Mesenteric fat pad (tissue), 1 donor: Measurements from ENCODE around the gene CCNF. TPM values are rescaled to one million over a fixed set of nuclear protein-coding genes. Genes with fewer than 3 reads are reported as not detected.

ENCODE experiments used
- DNase-seq: peaks from one replicate; pipeline ENCODE4 v3.0.0-alpha.2; 2020; ENCODE audit warnings: low spot score
- microRNA-seq: library from miRNA; unstranded; fragments of <30 nt; microRNA quantifications from one replicate; pipeline ENCODE4 v1.2.0, GENCODE V29; 2020; ENCODE audit warnings: borderline number of aligned reads
- total RNA-seq: library from RNA; stranded (reverse); fragmentation: NEBNext Ultra II Directional; extraction: Animal tissue kit (Norgen Biotek cat#: 25700); gene quantifications from one replicate; pipeline ENCODE4 v1.2.1, GENCODE V29; 2021
- donor health status: DM: yes; HTN: yes; CAD: no.

The CCNF gene
- total RNA-seq, 1 donor from 2014 or later, result 3.9 TPM

GRCh38 chr16:2500918-2501750 lies 71.9 kb downstream of the CCNF start:
- peak; percentile 94 for DNase-seq

- no peak for DNase-seq
Measured at GRCh38 chr16:2501946-2502895, 73.0 kb downstream of the CCNF start.

- no peak for DNase-seq
Measured at GRCh38 chr16:2505695-2506094, 76.4 kb downstream of the CCNF start.

GRCh38 chr16:2507052-2507659 lies 77.9 kb downstream of the CCNF start:
- DNase-seq, result no peak

DNA sequence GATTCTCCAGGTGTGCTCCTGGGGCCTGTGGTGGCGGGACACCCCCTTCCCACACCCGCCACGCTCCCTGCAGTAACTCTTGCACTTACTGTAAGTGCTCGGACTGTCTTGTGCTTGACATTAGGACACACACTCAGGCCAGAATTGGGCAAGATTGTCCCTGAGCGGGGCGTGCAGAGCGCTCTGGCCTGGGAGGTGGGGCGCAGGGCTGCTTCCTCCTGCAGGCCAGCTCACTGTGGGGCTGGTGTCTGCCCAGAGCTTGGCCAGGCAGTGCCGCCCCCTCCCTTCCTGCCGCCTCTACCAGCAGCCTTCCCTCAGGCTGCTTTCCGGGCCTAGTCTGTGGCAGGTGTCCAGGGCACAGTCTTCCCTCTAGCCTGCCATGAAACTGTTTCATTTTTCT lies 78.4 kb downstream of the CCNF start:
- no peak for DNase-seq

Small RNA genes lying within 50 kb of the gene (microRNA-seq; reads per million reads assigned to microRNA genes)
- gene MIR6767, result not detected
- gene MIR6768, result not detected

Other genes starting within 250 kb of the CCNF start
- gene CASKIN1, start 232.8 kb upstream of the CCNF start, total RNA-seq, result 0.06 TPM
- 21.9 TPM for gene MLST8, start 224.0 kb upstream of the CCNF start, total RNA-seq
- gene BRICD5, start 218.6 kb upstream of the CCNF start, total RNA-seq, result 2.9 TPM
- 11.8 TPM for gene PGP, start 214.6 kb upstream of the CCNF start, total RNA-seq
- 15.1 TPM for gene E4F1, start 205.9 kb upstream of the CCNF start, total RNA-seq
- gene DNASE1L2, start 193.0 kb upstream of the CCNF start, total RNA-seq, result 0.39 TPM
- gene ECI1, start 177.9 kb upstream of the CCNF start, total RNA-seq, result 44.4 TPM
- gene RNPS1, start 161.3 kb upstream of the CCNF start, total RNA-seq, result 123 TPM
- gene ABCA3, start 88.7 kb upstream of the CCNF start, total RNA-seq, result 19.5 TPM
- gene TEDC2, start 30.7 kb downstream of the CCNF start, total RNA-seq, result not detected
- gene NTN3, start 41.9 kb downstream of the CCNF start, total RNA-seq, result not detected
- gene TBC1D24, start 45.7 kb downstream of the CCNF start, total RNA-seq, result 24.9 TPM
- 203 TPM for gene ATP6V0C, start 84.5 kb downstream of the CCNF start, total RNA-seq
- gene AMDHD2, start 90.9 kb downstream of the CCNF start, total RNA-seq, result 45.3 TPM
- gene CEMP1, start 102.0 kb downstream of the CCNF start, total RNA-seq, result not detected
- 43.0 TPM for gene PDPK1, start 108.6 kb downstream of the CCNF start, total RNA-seq